Hepatocyte (in vitro differentiated cells): ENCODE measurements around the gene KLHL42. TPM values are rescaled to one million over a fixed set of nuclear protein-coding genes. Genes with fewer than 3 reads are reported as not detected.
A peak's percentile ranks its signal among the peaks of the same experiment; 100 is the strongest.

ENCODE experiments used
- DNase-seq: peaks from one replicate; pipeline ENCODE4 v3.0.0-alpha.2; 2016; ENCODE audit warnings: low spot score
- H2AFZ ChIP-seq: fragments of 200-600 bp; sonication (generic); 2 replicates; pipeline ENCODE4 v1.6.0; 2016; ENCODE audit warnings: antibody characterized with exemption, mild to moderate bottlenecking
- H3K27ac ChIP-seq: fragments of 200-600 bp; sonication (generic); 2 replicates; pipeline ENCODE4 v1.5.1; 2016; ENCODE audit warnings: mild to moderate bottlenecking
- H3K27me3 ChIP-seq: fragments of 200-600 bp; sonication (generic); 2 replicates; pipeline ENCODE4 v1.6.1; 2016
- H3K36me3 ChIP-seq: fragments of 200-600 bp; sonication (generic); replicated peaks from 2 replicates; pipeline ENCODE4 v1.5.1; 2016; ENCODE audit warnings: low read depth; ENCODE audit not compliant: insufficient read depth
- H3K4me1 ChIP-seq: fragments of 200-600 bp; sonication (generic); 2 replicates; pipeline ENCODE4 v1.5.1; 2016; ENCODE audit warnings: mild to moderate bottlenecking, moderate library complexity; ENCODE audit not compliant: insufficient read depth
- H3K4me2 ChIP-seq: fragments of 200-600 bp; sonication (generic); 2 replicates; pipeline ENCODE4 v1.6.0; 2016
- H3K4me3 ChIP-seq: fragments of 200-600 bp; sonication (generic); 2 replicates; pipeline ENCODE4 v1.5.1; 2016; ENCODE audit warnings: mild to moderate bottlenecking
- H3K79me2 ChIP-seq: fragments of 200-600 bp; sonication (generic); 2 replicates; pipeline ENCODE4 v1.6.0; 2017; ENCODE audit warnings: mild to moderate bottlenecking
- H3K9me2 ChIP-seq: fragments of 200-600 bp; sonication (generic); replicated peaks from 2 replicates; pipeline ENCODE4 v1.6.0; 2017; ENCODE audit warnings: mild to moderate bottlenecking; ENCODE audit not compliant: insufficient read depth
- H3K9me3 ChIP-seq: fragments of 200-600 bp; sonication (generic); 2 replicates; pipeline ENCODE4 v1.5.1; 2016; ENCODE audit warnings: low read depth, mild to moderate bottlenecking
- H4K20me1 ChIP-seq: fragments of 200-600 bp; sonication (generic); 2 replicates; pipeline ENCODE4 v1.6.0; 2016; ENCODE audit warnings: mild to moderate bottlenecking; ENCODE audit not compliant: insufficient read depth, poor library complexity, severe bottlenecking
- EZH2 ChIP-seq: fragments of 200-600 bp; sonication (generic); IDR thresholded peaks from 2 replicates; pipeline ENCODE4 v1.6.1; 2016; ENCODE audit warnings: antibody characterized with exemption, mild to moderate bottlenecking, borderline replicate concordance
- EZH2phosphoT487 ChIP-seq: fragments of 200-600 bp; sonication (generic); IDR thresholded peaks from one replicate; pipeline ENCODE4 v1.6.1; 2018; ENCODE audit warnings: antibody characterized with exemption, mild to moderate bottlenecking, low read depth, moderate library complexity; ENCODE audit not compliant: unreplicated experiment, severe bottlenecking
- WGBS: methylation state at CpG from one replicate; pipeline ENCODE4 v1.1.6; 2016; ENCODE audit warnings: low lambda C conversion rate; ENCODE audit errors: missing lambda C conversion rate; 5-methylcytosine and 5-hydroxymethylcytosine counted together
- polyA plus RNA-seq: library from polyadenylated mRNA; unstranded; fragments of >200 nt; fragmentation: Nextera tagmentation; extraction: Ambion mirVana; gene quantifications from 2 replicates; pipeline ENCODE4 v1.2.1, GENCODE V29; 2016
- total RNA-seq: library from RNA; depleted of rRNA; stranded (reverse); fragments of >200 nt; gene quantifications from 2 replicates; pipeline ENCODE4 v1.2.3, GENCODE V29; 2014
- TF ChIP-seq, protein P1 (sequence below): fragments of 200-600 bp; sonication (generic); IDR thresholded peaks from 2 replicates; pipeline ENCODE4 v1.5.1; 2016; ENCODE audit warnings: antibody characterized with exemption, mild to moderate bottlenecking; ENCODE audit not compliant: poor library complexity

Gene KLHL42
- total and polyA plus RNA-seq, 2 experiments from 2014 or later = 13.5 to 14.4 TPM

DNA sequence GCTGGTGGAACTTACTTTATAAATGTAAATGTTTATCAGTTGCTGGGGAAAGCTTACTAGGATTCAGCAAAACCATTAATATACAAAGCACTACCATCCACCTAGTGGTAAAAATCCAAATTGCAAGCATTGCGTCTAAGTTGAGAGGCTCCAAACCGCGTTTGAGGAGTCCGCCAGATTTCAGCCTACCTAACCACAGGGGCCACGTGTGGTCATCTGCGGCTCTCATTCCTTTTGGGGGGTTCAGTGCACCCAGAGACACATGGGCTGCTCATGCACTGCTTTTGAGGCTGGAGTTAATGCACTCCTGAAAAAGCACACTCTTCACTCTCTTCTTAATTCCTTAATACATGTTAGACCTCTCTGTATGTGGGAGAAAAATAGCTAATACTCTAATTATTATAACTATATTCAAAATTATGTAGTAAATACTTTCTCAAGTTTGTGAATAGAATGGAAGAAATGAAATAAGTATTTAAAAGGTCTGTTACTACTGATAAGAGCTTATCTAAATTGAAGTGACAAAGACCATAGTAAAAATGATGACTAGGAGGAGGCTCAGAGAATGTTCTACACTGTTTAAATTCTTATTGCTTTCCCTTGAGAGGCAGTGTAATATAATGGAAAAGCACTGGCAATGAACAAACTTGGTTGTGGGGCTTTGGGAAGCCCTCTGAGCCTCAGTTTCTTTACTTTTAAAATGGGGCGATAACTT lies 41.4 kb downstream of the KLHL42 start:
- no peaks in the 10 kb centered on the region for H3K36me3 ChIP-seq
- no peaks in the 10 kb centered on the region for H3K9me3 ChIP-seq
- no peak overlapping the region for H3K27ac ChIP-seq
- H3K27me3 ChIP-seq = no peaks in the 10 kb centered on the region
- H2AFZ ChIP-seq = no peak overlapping the region
- H3K4me2 ChIP-seq = peak overlapping the region; percentile 49
- H3K9me2 ChIP-seq = no peaks in the 10 kb centered on the region
- no peaks in the 10 kb centered on the region for H4K20me1 ChIP-seq
- TF ChIP-seq, protein P1, sequence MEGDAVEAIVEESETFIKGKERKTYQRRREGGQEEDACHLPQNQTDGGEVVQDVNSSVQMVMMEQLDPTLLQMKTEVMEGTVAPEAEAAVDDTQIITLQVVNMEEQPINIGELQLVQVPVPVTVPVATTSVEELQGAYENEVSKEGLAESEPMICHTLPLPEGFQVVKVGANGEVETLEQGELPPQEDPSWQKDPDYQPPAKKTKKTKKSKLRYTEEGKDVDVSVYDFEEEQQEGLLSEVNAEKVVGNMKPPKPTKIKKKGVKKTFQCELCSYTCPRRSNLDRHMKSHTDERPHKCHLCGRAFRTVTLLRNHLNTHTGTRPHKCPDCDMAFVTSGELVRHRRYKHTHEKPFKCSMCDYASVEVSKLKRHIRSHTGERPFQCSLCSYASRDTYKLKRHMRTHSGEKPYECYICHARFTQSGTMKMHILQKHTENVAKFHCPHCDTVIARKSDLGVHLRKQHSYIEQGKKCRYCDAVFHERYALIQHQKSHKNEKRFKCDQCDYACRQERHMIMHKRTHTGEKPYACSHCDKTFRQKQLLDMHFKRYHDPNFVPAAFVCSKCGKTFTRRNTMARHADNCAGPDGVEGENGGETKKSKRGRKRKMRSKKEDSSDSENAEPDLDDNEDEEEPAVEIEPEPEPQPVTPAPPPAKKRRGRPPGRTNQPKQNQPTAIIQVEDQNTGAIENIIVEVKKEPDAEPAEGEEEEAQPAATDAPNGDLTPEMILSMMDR = peak; percentile 67
- no peak for TF ChIP-seq EZH2phosphoT487
- H3K79me2 ChIP-seq = no peaks in the 10 kb centered on the region
- WGBS = 26% methylated on average over 7 of the region's 7 CpGs
- H3K4me3 ChIP-seq = no peak overlapping the region
- DNase-seq = peak; percentile 82
- no peaks in the 10 kb centered on the region for H3K4me1 ChIP-seq

DNA sequence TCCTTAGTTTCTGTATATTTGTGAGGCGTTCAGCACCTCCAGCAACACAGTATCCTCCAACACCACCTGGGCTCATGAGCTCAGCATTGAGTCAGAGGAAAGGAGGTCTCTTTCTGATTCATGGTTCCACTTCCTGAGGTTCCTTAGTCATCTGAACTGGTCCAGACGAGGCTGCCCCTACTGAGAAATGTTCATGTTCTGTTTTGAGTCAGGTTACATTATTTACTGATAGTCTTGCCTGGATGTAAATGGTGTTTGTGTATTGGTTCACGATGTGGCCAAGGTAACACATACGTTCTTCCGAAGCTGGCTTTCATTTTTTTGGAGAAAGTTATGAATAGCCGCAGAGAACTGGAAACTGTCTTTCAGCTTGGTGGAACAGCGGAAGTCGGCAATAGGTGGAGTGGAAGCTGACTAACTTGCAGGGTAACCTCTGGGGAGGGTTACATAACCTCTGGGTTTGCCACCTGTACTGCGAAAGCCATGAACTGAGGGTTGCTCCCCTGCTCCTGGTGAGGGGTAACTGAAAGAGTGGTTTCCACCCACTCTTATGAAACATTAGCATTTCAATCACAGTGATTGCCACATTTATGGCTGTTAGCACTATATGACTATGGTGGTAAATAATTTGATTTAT lies 42.2 kb downstream of the KLHL42 start:
- 93% methylated on average over 9 of the region's 9 CpGs for WGBS
- H3K4me2 ChIP-seq = no peak overlapping the region

DNA sequence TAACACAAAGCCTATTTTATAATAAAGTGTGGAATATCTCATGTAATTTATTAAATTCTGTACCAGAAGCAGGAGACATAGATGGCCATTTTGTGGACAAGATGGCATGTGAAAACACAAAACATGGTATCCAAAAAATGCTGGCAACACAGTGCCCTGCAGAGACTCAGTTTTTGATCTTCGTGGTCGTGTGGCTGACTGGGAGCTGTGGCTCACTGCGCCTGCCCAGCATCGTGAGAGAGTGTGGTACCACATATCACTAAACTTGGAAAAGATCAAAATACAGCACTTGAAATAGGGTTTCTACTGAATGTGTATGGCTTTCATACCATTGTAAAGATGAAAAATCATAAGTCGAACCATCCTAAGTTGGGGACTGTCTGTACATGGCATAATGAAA lies 43.0 kb downstream of the KLHL42 start:
- Histone ChIP-seq H3K36me3 (no peaks in the 10 kb centered on the region), H3K79me2 (no peaks in the 10 kb centered on the region), H3K9me3 (no peaks in the 10 kb centered on the region), H3K4me1 (no peaks in the 10 kb centered on the region), H3K27me3 (no peaks in the 10 kb centered on the region), H3K4me3 (no peak overlapping the region), H3K27ac (no peak overlapping the region), H3K4me2 (no peak overlapping the region), H4K20me1 (no peaks in the 10 kb centered on the region), H2AFZ (no peak overlapping the region), H3K9me2 (no peaks in the 10 kb centered on the region)
- TF ChIP-seq, protein P1 = no peak
- WGBS = 94% methylated on average over 5 of the region's 5 CpGs
- no peak for DNase-seq

More for the DNA sequence above, 42.2 kb downstream of the KLHL42 start:
- Histone ChIP-seq H3K4me3 (no peak overlapping the region), H2AFZ (no peak overlapping the region), H3K79me2 (no peaks in the 10 kb centered on the region), H4K20me1 (no peaks in the 10 kb centered on the region), H3K4me1 (no peaks in the 10 kb centered on the region), H3K27me3 (no peaks in the 10 kb centered on the region), H3K27ac (no peak overlapping the region), H3K9me3 (no peaks in the 10 kb centered on the region), H3K36me3 (no peaks in the 10 kb centered on the region), H3K9me2 (no peaks in the 10 kb centered on the region)
- TF ChIP-seq EZH2phosphoT487 (no peak), EZH2 (no peak)
- TF ChIP-seq, protein P1 = no peak
- DNase-seq = no peak
